ENCODE measurements around the gene SLC39A11.

SLC39A11 gene

DNA sequence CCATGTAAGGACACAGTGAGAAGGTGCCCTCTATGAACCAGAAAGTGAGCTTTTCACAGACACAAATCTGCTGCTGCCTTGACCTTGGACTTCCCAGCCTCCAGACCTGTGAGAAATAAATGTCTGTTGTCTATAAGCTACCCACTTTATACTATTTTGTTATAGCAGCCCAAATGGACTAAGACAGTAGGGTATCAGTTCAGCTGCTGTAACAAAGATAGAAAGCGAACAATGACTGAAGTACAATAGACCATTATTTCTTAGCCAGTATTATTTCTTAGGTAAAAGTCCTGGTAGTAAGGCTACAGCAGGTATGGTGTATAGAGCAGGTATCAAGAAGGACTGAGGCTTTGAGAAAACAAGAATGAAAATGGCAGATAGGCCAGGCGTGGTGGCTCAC is 117.0 kb downstream of the SLC39A11 start:
- DNase-seq = no peak

DNA sequence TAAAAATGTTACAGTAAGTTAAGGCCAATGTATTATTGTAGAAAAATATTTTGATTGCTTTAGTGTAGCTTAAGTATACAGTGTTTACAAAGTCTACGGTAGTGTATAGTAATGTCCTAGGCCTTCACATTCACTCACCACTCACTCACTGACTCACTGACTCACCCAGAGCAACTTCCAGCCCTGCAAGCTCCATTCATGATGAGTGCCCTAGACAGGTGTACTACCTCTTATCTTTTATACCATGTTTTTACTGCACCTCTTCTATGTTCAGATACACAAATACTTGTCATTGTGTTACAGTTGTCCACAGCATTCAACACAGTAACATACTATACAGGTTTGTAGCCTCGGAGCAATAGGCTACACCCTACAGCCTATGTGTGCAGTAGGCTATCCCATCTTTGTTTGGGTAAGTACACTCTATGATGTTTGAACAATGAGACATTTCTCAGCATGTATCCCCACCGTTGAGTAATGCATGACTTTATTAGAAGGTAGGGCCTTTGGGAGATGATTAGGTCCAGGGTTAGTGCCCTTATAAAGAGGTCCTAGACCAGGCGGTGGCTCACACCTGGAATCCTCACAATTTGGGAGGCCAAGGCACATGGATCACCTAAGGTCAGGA is 117.8 kb downstream of the SLC39A11 start:
- DNase-seq = no peak

GRCh38 chr17:72972263-72972951 is 120.1 kb downstream of the SLC39A11 start:
- DNase-seq = no peak

DNA sequence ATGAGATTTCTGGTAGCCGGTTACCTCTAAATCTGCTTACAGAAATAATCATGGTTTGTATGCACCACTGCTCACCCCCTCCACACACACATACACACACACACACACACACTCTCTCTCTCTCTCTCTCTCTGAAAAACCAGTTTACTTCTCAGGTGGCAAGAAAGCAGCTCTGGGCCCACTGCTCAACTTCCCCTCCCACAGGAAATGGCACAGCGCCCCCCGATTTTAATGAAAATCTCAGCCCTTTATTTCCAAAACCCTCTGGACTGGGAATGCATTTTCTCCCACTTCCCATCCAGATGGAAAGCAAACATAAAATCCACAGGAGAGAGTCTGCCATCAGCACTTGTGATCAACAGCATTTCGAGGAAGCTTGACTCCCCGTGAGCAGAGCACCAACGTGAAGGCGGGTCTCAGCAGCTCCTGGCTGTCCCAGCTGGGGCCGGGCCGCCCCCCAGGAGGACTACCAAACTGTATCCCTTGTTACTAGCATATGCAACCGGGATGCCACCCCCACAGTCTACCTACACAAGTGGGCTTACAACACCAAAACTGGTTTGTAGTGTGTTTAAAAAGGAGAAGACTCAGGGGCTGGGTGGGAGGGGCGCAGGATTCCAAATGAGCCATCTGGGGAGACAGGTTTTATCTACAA is 121.1 kb downstream of the SLC39A11 start:
- DNase-seq = no peak

GRCh38 chr17:72970797-72971196 is 121.7 kb downstream of the SLC39A11 start:
- DNase-seq = no peak

- DNase-seq = no peak
Observed at GRCh38 chr17:72970246-72970645, 122.2 kb downstream of the SLC39A11 start.

DNA sequence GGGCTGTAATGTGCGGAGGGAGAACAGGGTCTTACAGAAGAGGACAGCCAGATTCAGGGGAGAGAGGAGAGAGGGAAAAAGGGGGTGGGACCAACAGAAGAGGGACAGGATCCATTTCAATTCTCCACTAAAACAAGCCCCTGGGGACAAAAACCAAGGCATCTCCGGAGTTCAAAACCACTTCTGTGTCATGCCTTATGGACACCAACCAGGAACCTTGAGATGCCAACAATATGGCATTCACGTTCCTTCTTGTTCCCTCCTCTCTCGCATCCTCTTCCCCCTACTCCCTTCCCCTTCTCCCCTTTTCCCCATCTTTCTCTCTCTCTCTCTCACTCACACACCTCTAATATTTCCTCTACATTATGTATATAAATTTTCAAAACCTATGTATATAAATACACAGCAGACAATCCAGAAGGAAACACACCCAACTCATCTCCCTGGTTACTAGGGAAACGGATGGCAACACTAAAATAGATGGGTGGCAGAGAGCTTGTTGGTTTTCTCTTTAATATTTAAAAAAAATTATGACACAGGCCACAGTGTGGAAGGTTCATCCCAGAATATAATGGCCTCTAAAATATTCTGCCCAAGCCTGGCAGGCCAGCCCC is 123.1 kb downstream of the SLC39A11 start:
- no peak for DNase-seq

DNA sequence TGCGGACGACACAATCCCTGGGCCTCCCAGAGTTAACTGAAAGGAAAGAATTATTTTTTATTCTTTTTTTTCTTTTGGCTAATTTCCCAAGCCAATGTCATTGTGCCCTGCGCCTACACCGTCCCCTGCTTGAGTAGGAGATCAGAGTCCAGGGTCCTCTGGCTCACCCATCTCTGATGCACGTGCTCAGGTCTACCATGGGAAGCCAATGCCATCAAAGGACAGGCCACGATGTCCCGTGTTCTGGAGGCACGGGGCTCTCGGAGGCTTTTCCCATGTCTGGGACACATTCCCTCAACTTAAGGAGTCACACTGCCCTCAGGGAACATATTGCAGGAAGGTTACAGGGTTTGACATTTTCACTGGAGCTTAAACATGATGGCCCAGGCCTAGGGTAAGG is 123.7 kb downstream of the SLC39A11 start:
- DNase-seq = no peak

DNA sequence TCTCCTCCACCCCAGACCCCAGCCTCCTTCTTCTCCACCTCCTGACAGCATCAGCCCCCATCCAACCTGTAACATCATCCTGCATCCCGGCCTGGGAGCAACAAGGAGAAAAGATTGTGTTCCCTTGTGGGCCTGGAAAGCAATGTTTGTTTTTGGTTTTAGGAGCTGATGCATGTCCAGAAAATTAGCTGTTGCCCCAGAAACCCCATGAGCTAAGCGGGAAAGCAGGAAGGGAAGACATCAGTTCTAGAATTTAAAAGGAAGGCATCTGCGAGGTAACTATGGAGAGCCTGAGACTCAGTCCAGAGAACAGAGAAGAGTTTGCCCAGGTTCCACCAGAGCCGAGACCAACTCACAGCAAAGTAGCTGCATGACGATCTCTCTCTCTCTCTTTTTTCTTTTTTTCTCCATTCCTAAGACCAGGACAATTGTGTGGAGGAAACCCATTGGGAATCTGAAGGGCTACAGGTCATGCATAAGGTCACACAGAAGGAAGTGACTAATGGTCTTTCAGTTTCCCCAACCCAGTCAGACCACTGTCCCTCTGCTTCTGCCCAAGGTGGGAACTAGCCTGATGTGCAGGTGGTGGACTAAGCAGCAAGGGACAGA is 124.4 kb downstream of the SLC39A11 start:
- no peak for DNase-seq

- no peak for DNase-seq
Observed at GRCh38 chr17:72967277-72967970, 125.1 kb downstream of the SLC39A11 start.

GRCh38 chr17:72962106-72962505 is 130.4 kb downstream of the SLC39A11 start:
- no peak for DNase-seq

GRCh38 chr17:72955391-72956140 is 136.9 kb downstream of the SLC39A11 start:
- no peak for DNase-seq

GRCh38 chr17:72954579-72954978 is 137.9 kb downstream of the SLC39A11 start:
- no peak for DNase-seq

DNA sequence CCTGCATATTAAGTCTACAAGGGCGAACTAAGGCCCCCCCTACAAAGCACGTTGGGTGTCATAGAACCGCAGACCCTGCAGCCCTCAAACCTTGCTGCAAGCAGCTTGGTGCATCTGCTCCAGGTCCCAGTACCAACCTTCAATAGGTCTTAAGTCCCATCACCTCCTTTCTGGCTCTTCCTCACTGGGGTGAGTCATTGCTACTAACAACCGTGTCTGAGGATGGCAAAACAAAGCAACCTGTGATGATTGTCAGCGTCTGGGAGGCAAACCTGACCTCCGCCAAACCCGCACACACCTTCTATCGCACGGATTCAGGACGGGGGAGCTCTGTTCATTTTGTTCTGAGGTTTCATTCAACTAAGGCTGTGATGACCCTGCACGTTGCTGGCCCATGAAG is 138.9 kb downstream of the SLC39A11 start:
- DNase-seq = no peak

- DNase-seq = no peak
Observed at GRCh38 chr17:72952641-72953315, 139.7 kb downstream of the SLC39A11 start.

GRCh38 chr17:72952220-72952619 is 140.3 kb downstream of the SLC39A11 start:
- no peak for DNase-seq

- no peak for DNase-seq
Observed at GRCh38 chr17:72950242-72950931, 142.1 kb downstream of the SLC39A11 start.

GRCh38 chr17:72948115-72948514 is 144.4 kb downstream of the SLC39A11 start:
- DNase-seq = no peak

DNA sequence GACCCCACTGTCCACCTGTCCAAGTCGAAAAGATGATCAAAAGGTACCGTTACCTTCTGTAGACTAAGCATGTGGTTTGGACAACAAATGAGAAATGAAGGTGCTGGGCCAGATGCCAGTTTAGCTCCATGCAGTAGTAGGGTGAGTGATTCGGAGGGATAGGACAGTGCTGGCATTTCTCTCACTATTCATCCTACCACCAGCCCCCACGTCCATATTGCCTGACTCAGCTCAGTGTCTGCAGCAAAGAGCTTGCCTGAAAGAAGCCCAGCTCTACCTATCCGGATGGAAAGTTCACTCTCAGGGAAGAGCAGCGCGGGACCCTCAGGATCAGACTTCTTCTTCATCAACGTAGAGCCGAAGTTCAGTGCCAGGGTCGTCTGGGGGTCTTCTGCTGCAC is 145.0 kb downstream of the SLC39A11 start:
- no peak for DNase-seq

DNA sequence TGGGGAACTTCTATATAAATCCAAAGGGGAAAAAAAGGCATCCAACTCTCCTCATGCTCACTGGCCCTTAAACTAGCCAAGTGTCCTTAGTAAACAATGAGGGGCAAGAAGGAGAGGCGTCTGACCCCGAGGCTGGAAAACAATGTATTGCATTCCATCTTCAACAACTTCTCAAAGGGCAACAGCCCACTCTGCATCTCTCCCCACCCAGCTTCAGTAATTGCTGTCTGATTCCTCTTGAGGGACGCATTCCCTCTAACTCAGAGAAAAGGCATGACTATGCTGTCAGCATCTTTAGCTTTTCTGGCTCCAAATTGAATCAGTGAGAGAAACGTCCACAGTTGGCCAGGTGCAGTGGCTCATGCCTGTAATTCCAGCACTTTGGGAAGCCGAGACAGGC is 145.8 kb downstream of the SLC39A11 start:
- no peak for DNase-seq

- DNase-seq = no peak
Observed at GRCh38 chr17:72946156-72946555, 146.3 kb downstream of the SLC39A11 start.
